Epithelial cell of proximal tubule (primary cell): Measurements from ENCODE around the gene MED25. TPM values are rescaled to one million over a fixed set of nuclear protein-coding genes. Genes with fewer than 3 reads are reported as not detected.

Source experiments
- DNase-seq: peaks from one replicate; pipeline ENCODE4 v3.0.0-alpha.2; 2011; ENCODE audit warnings: low read depth
- H3K4me3 ChIP-seq: 2 replicates; pipeline ENCODE4 v1.5.1; 2011; ENCODE audit warnings: low read depth, mild to moderate bottlenecking, low read length
- total RNA-seq: library from RNA; depleted of rRNA; stranded (reverse); fragments of >200 nt; gene quantifications from 2 replicates; pipeline ENCODE4 v1.2.3, GENCODE V29; 2015
- TF ChIP-seq, protein P1 (sequence below): conservative IDR thresholded peaks from 2 replicates; pipeline ENCODE4 v1.5.1; 2012; ENCODE audit warnings: low read depth, mild to moderate bottlenecking, low read length

Gene MED25
- total RNA-seq, 1 donor from 2014 or later: 34.8 TPM

DNA sequence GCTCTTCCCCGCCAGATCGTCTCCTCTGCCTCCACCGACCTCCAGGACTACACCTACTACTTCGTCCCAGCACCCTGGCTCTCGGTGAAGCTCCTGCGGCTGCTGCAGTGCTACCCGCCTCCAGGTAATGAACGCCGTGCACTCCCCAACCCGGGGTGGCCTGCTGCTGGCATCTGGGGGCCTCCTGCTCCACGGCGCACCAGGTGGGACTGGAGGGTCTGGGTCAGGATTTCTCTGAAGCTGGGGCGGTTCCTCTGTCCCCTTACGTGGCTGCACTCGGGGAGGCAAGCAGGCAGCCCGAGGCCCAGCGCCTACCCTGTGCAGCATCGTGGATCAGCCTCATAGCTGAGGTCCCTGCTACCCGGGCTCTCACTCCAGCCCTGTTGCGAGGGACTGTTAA, 22.5 kb upstream of the MED25 start:
- DNase-seq: no peak
- TF ChIP-seq, protein P1, sequence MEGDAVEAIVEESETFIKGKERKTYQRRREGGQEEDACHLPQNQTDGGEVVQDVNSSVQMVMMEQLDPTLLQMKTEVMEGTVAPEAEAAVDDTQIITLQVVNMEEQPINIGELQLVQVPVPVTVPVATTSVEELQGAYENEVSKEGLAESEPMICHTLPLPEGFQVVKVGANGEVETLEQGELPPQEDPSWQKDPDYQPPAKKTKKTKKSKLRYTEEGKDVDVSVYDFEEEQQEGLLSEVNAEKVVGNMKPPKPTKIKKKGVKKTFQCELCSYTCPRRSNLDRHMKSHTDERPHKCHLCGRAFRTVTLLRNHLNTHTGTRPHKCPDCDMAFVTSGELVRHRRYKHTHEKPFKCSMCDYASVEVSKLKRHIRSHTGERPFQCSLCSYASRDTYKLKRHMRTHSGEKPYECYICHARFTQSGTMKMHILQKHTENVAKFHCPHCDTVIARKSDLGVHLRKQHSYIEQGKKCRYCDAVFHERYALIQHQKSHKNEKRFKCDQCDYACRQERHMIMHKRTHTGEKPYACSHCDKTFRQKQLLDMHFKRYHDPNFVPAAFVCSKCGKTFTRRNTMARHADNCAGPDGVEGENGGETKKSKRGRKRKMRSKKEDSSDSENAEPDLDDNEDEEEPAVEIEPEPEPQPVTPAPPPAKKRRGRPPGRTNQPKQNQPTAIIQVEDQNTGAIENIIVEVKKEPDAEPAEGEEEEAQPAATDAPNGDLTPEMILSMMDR: no peak
- no peak overlapping the region for H3K4me3 ChIP-seq

DNA sequence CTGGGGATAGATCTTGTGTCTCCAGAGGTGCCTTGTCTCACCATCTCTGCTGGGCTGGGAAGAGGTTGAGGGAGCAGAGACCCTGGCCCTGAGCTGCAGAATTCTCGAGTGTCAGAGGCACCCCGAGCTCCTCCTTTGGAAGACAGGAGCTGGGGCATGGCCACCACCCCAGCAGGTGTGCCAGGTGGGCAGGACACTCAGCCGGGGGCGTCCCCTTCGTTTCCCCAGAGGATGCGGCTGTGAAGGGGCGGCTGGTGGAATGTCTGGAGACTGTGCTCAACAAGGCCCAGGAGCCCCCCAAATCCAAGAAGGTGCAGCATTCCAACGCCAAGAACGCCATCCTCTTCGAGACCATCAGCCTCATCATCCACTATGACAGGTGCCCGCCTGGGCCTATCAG, 19.5 kb upstream of the MED25 start:
- no peak for DNase-seq
- no peak overlapping the region for H3K4me3 ChIP-seq
- TF ChIP-seq, protein P1: no peak

DNA sequence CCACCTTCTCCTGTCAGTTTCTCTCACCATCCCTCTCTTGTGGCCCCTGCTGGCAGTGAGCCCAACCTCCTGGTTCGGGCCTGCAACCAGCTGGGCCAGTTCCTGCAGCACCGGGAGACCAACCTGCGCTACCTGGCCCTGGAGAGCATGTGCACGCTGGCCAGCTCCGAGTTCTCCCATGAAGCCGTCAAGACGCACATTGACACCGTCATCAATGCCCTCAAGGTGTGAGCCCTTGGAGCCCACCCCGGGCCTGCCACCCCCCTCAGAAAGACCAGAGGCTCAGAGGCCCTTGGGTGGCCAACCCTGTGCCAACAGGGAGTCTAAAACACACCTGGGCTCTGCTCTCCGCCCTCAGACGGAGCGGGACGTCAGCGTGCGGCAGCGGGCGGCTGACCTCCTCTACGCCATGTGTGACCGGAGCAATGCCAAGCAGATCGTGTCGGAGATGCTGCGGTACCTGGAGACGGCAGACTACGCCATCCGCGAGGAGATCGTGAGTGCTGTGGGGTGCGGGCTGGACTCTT, 18.8 kb upstream of the MED25 start:
- no peak overlapping the region for H3K4me3 ChIP-seq
- TF ChIP-seq, protein P1: no peak
- no peak for DNase-seq

DNA sequence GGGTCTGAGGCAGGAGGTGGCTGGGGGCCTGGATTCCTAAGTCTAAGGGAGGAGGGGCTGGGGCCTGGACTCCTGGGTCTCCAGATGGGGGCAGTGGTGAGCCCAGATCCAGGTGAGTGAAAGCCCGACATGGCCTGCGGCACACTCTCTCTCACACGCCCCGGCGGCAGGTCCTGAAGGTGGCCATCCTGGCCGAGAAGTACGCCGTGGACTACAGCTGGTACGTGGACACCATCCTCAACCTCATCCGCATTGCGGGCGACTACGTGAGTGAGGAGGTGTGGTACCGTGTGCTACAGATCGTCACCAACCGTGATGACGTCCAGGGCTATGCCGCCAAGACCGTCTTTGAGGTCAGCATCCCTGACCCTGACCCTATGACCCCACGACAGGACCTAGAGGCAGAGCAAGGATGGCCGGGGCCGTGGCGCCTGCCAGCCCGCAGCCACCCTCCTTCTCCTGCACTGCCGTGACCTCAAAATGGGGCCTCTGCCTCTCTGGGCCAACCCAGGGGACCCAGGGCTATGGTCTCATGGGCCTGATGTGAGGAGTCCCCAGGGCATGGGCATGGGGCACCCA, 18.2 kb upstream of the MED25 start:
- DNase-seq: no peak

DNA sequence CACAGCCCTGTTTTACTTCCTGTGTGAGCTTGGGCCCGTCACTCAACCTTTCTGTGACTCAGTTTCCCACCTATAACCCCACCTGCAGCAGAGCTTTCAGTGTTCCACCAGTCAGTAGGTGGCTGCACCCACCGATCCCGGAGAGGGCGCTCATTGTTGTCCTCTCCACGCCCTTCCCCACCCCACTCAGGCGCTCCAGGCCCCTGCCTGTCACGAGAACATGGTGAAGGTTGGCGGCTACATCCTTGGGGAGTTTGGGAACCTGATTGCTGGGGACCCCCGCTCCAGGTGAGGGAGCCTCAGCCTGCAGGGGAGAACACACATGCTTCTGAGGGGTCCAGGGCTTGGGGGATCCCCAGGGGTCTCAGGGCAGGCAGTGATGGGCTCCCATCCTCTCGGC, 17.3 kb upstream of the MED25 start:
- no peak overlapping the region for H3K4me3 ChIP-seq
- no peak for DNase-seq
- TF ChIP-seq, protein P1: no peak

More for the DNA sequence above, 18.2 kb upstream of the MED25 start:
- no peak overlapping the region for H3K4me3 ChIP-seq
- TF ChIP-seq, protein P1: peak; percentile 25

DNA sequence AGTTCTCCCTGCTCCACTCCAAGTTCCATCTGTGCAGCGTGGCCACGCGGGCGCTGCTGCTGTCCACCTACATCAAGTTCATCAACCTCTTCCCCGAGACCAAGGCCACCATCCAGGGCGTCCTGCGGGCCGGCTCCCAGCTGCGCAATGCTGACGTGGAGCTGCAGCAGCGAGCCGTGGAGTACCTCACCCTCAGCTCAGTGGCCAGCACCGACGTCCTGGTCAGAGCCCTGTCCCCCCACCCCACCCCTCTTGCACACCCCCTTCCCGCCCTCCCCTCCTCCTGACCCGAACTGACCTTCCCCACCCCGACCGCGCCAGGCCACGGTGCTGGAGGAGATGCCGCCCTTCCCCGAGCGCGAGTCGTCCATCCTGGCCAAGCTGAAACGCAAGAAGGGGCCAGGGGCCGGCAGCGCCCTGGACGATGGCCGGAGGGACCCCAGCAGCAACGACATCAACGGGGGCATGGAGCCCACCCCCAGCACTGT, 16.6 kb upstream of the MED25 start:
- TF ChIP-seq, protein P1: no peak
- H3K4me3 ChIP-seq: no peak overlapping the region
- DNase-seq: no peak
